ENCODE measurements around the gene CCDC51. TPM values are rescaled to one million over a fixed set of nuclear protein-coding genes. Genes with fewer than 3 reads are reported as not detected.

CCDC51 gene
- total and polyA plus RNA-seq, 7 donors: 9.4 to 22.5 (median 13.3) TPM

GRCh38 chr3:48428572-48429316, 11.2 kb downstream of the CCDC51 start:
- Histone ChIP-seq H3K36me3 (peaks cover 0 to 23% (median 6%) of the 10 kb centered on the region in 4 donors), H3K27ac (peak overlapping the region; percentile 92 to 96 (median 93)), H3K27me3 (no peaks in the 10 kb centered on the region), H3K9me3 (no peaks in the 10 kb centered on the region), H3K4me1 (peaks cover 0 to 66% (median 62%) of the 10 kb centered on the region in 4 donors), H3K4me3 (peak overlapping the region; percentile 63 to 93 (median 76))
- TF ChIP-seq POLR2AphosphoS5 (IDR thresholded peaks at IDR 0.05): peak; percentile 56 to 90 (median 74)
- TF ChIP-seq EP300 (IDR thresholded peaks at IDR 0.05): no peak
- TF ChIP-seq POLR2A (IDR thresholded peaks at IDR 0.05): peak; percentile 36 to 58
- 1 to 6% methylated on average over 60 of the region's 60 CpGs for WGBS, 2 donors
- intact Hi-C loops (cut with DNase I): loop anchor here (2.0 kb wide), 1 partner anchor 26 kb away; no protein-coding TSS in a partner anchor
- peak; percentile 79 for DNase-seq

GRCh38 chr3:48428088-48428571, 11.8 kb downstream of the CCDC51 start:
- Histone ChIP-seq H3K4me1 (peaks cover under 1 to 69% (median 66%) of the 10 kb centered on the region in 4 donors), H3K36me3 (peaks cover 0 to 25% (median 3%) of the 10 kb centered on the region in 4 donors), H3K27me3 (no peaks in the 10 kb centered on the region), H3K9me3 (no peaks in the 10 kb centered on the region), H3K4me3 (peak overlapping the region; percentile 63 to 93 (median 76)), H3K27ac (peak overlapping the region; percentile 92 to 96 (median 93))
- peak; percentile 65 for DNase-seq
- intact Hi-C loops (cut with DNase I): loop anchor here (2.0 kb wide), 1 partner anchor 25 kb away; no protein-coding TSS in a partner anchor
- TF ChIP-seq EP300 (IDR thresholded peaks at IDR 0.05): no peak
- TF ChIP-seq CTCF (IDR thresholded peaks at IDR 0.05): no peak
- TF ChIP-seq POLR2A (IDR thresholded peaks at IDR 0.05): no peak
- TF ChIP-seq POLR2AphosphoS5 (IDR thresholded peaks at IDR 0.05): no peak
- 12 to 62% methylated on average over 7 of the region's 7 CpGs for WGBS, 2 donors

- Histone ChIP-seq H3K4me3 (peak overlapping the region; percentile 63 to 93 (median 76)), H3K4me1 (peaks cover 2 to 74% (median 71%) of the 10 kb centered on the region in 4 donors), H3K27me3 (no peaks in the 10 kb centered on the region), H3K9me3 (no peaks in the 10 kb centered on the region), H3K36me3 (peaks cover 0 to 21% (median under 1%) of the 10 kb centered on the region in 4 donors), H3K27ac (peak overlapping the region; percentile 92 to 96 (median 93))
- TF ChIP-seq POLR2AphosphoS5 (IDR thresholded peaks at IDR 0.05): peak in 1 of 4 donors; percentile 60
- no peak for TF ChIP-seq CTCF (IDR thresholded peaks at IDR 0.05)
- intact Hi-C loops (cut with DNase I): no loop called here
- 24 to 62% methylated on average over 9 of the region's 9 CpGs for WGBS, 2 donors
- no peak for DNase-seq
Observed at GRCh38 chr3:48427630-48427962, 12.3 kb downstream of the CCDC51 start.

- Histone ChIP-seq H3K4me1 (peaks cover 2 to 79% (median 76%) of the 10 kb centered on the region in 4 donors), H3K27me3 (no peaks in the 10 kb centered on the region), H3K36me3 (peaks cover 0 to 16% (median under 1%) of the 10 kb centered on the region in 4 donors), H3K4me3 (peak overlapping the region; percentile 63 to 93 (median 76)), H3K9me3 (no peaks in the 10 kb centered on the region), H3K27ac (peak overlapping the region; percentile 92 to 96 (median 93))
- WGBS, 2 donors: 24 to 61% methylated on average over 8 of the region's 8 CpGs
- DNase-seq: no peak
- intact Hi-C loops (cut with DNase I): no loop called here
- TF ChIP-seq POLR2AphosphoS5 (IDR thresholded peaks at IDR 0.05) (no peak), POLR2A (IDR thresholded peaks at IDR 0.05) (no peak), CTCF (IDR thresholded peaks at IDR 0.05) (no peak), EP300 (IDR thresholded peaks at IDR 0.05) (no peak)
Observed at GRCh38 chr3:48426944-48427629, 12.8 kb downstream of the CCDC51 start.
